ENCODE data around the gene NUBP2.

The NUBP2 gene, protein sequence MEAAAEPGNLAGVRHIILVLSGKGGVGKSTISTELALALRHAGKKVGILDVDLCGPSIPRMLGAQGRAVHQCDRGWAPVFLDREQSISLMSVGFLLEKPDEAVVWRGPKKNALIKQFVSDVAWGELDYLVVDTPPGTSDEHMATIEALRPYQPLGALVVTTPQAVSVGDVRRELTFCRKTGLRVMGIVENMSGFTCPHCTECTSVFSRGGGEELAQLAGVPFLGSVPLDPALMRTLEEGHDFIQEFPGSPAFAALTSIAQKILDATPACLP

DNA sequence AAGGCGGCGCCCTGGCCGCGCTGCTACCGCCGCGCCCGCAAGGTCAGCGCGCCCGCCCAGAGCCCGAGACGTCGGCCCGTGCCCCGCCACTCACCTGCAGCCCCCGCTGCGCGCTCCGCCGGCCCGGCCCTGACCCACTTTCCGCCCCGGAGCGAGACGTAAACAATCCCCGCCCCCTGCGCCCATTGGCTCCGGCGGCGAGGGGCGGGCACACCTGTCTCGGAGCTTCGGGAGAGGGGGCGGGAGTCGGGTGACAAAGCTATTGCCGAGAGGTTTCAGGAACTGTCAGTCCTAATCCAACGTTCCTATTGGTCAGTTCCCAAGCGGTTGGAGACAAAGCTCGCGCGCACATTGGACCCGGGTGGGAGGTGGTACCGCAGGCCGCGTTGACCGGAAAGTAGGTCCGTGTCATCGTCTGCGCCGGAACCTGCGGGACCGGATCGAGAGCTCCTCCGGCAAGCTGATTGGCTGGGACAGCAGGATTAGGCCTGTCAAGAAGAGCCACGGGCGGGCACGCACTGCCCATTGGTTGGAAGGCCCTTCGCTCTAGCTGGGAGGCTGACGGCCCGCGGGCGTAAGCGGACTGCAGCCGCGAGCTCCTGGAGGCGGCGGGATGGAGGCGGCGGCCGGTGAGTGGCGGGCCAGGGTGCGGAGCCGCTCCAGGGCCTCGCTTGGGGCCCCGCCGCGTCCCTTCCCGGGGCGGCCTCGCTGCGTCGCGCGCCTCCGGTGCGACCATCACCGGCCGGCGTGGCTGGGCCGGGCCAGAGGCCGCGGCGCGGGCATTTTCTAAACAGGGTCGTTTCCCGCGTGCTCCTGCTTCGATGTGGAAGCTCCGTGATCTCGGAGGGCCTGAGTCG lies at the start of gene NUBP2, which contains the start of gene SPSB3:
Gene NUBP2 (plus strand): TSS at position 553 of the 857 bp plus-strand sequence. CDS start 61 bp downstream, at position 614.
Gene SPSB3 (minus strand): TSS at position 164 of the 857 bp plus-strand sequence. CDS start 1,088 bp downstream, outside the sequence.
- peak; percentile 100 for DNase-seq

- DNase-seq: no peak
Observed at GRCh38 chr16:1734123-1734522, 48.6 kb upstream of the NUBP2 start.

DNA sequence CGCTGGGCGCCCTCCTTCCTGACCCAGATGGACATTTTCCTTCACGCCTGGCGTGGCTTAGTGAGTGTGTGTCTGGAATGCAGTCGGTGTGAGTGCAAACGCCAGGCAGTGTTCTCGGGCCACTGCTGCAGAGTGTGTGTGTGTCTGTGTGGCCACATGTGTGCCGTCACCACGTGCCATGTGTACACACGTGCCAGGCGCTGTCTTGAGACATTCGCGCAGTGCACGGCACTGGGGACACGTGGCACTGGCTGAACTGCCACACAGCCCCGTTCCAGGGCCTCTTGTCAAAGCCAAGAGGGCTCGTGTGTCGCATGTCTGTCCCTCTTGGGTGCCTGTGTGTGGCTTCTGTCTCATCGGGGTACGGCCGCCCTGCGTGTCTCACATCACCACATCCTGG lies 47.9 kb upstream of the NUBP2 start:
- no peak for DNase-seq

DNA sequence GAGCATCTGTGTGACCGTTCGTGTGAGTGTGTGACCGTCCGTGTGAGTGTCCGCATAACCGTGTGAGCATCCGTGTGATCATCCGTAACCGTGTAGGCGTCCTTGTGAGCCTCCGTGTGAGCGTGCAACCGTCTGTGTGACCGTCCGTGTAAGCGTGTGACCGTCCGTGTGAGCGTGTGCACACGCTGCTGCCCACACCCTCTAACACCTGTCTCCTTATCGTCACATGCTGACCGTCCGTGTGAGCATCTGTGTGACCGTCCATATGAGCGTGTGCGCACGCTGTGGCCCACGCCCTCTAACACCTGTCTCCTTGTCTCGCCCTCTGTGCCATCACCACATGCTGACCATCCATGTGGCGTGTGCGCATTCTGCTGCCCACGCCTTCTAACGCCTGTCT lies 42.5 kb upstream of the NUBP2 start:
- DNase-seq: no peak

DNA sequence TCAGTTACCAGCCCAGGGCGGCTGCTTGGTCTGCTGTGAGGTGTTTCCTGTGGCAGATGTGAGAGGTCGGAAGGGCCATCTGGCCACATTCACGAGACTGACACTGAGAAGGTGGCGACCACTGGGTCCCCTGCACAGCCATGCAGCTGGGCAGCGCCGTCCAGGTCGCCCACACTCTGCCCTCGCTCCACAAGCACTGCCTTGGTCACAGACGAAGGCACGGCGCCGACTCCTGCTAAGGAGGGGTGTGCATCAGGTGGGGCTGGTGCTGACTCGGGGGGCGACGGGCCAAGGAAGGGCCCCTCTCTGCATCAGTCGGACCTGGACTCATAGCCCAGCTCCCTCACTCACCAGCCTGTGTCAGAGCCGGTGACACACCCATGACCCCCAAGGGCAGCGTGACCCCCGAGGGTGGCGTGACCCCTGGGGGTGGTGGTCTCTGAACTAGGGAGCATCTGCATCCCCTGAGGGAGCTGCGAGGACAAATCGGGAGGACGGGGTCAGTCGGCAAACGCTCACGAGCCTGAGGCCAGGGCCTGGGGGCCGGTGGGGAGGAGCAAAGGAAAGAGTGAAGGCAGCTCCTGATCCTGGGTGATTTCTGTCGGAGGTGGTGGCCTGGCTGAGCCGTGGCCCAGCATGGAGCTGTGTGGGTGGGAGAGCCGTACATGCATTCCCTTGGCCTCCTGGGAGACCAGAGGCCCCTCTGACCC lies 41.8 kb upstream of the NUBP2 start:
- DNase-seq: no peak

- DNase-seq: no peak
Observed at GRCh38 chr16:1741553-1742165, 41.1 kb upstream of the NUBP2 start.

DNA sequence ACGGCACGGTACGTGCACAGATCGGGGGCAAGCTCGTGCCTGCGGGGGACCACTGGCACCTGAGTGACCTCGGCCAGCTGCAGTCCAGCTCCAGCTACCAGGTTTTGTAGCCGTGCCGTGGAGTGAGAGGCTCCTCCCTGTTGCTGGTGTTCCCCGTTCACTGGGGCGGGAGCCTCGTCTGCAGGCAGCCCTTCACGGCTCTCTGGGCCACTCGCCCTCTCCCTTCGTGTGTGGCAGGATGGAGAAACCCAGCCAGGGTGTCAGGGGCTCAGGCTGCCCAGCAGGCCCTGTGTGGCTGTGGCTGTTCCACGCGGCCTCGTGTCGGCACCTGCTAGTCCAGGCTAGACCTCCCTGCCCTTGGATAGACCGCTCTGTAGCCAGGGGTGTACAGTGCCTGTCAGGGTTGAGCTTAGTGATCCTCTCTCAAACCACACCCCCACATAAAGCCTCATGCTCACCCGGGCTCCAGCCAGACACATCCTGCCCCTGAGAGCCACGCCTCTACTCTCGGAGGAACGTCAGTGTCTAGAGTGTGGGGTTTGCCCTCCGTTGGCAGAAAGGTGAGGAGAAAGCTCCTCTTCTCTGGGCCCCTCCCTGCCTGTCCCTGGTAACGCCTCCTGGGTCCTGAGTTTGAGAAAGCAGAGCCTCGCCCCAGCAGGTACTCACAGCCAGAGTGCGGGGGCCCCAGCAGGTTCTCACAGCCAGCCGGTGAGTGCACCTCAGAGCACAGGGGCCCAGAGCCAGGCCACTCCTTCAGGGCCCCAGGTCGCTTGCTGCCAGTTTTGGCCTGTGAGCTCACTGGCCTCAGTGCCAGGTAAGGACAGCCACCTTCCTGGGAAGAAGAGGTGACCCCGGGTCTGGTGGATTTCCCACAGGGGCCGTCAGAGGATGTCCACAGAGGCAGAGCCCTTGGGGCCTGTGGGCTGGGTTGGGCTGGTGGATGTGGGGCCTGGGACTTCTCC lies 39.1 kb upstream of the NUBP2 start:
- no peak for DNase-seq

DNA sequence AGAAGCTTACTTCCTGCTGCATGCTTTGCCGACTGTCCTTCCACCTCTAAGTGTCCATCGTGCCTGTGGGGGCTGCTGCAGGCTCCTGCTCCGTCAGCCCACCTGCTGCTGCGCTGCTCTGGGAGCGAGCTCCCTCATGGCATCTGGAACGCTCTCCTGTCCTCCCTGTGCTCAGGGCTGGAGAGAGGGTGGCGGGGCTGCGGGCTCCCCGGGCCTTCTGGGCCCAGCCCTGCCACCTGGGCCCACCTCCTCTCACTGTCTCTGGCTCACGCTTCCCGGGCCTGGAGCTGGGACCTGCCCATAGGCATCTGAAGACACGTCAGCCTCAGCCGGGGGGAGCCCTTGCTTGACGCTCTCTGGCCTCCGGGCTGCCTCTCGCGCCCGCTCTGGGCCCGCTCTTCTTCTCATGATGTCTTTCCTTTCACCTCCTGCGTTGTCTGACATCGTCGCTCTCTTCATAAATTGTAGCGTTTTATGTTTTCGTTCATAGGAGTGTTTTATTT lies 38.4 kb upstream of the NUBP2 start:
- no peak for DNase-seq

DNA sequence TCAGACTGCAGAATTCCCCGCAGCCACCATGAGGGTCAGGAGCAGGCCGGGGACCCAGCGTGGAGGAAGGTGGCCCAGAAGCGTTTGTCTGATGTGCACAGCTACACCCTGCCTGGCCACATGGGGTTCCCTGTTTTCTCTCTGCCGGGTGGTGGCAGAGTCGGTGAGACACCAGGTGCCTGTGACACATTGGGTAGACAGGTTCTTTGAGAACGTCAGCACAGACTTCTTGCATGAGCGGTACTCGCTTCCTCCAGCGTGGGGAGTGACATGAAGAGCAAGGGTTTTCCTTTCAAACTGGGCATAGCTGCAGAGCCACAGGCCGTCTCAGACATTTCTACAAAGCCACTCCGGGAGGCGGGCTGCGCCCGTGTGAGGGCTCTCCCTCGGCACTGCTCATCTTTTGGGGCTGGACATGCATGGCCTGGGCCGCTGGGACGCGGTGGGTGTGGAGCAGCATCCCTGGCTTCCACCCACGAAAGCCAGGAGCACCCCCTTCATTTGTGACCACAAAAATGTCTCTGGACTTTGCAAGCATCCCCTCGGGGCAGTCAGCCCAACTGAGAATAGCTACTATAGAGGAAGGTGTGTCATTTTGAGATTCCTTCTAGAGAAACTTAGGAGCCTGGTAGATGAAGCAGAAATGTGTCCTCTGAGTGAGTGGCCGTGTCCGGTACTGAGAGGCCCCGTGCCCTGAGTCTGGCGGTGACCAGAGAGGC lies 37.4 kb upstream of the NUBP2 start:
- no peak for DNase-seq

- DNase-seq: no peak
Observed at GRCh38 chr16:1745900-1746692, 36.7 kb upstream of the NUBP2 start.

- no peak for DNase-seq
Observed at GRCh38 chr16:1746693-1747195, 36.0 kb upstream of the NUBP2 start.

DNA sequence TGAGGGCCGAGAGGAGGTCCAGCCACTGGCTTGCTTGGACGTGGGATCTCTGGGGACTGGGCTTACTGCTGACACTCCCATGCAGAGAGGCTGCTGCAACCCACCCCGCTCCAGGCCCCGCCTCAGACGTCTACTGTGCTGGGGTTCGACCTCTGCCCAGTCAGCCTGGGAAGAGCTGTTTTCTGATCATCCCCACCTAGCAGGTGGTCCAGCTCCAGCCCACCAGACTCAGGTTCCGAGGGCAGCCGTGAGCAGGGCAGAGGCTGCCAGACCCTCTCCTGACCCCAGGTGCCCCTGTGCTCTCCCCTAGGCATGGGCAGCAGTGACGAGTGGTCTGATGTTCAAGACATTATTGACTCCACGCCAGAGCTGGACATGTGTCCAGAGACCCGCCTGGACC lies 34.8 kb upstream of the NUBP2 start:
- no peak for DNase-seq

DNA sequence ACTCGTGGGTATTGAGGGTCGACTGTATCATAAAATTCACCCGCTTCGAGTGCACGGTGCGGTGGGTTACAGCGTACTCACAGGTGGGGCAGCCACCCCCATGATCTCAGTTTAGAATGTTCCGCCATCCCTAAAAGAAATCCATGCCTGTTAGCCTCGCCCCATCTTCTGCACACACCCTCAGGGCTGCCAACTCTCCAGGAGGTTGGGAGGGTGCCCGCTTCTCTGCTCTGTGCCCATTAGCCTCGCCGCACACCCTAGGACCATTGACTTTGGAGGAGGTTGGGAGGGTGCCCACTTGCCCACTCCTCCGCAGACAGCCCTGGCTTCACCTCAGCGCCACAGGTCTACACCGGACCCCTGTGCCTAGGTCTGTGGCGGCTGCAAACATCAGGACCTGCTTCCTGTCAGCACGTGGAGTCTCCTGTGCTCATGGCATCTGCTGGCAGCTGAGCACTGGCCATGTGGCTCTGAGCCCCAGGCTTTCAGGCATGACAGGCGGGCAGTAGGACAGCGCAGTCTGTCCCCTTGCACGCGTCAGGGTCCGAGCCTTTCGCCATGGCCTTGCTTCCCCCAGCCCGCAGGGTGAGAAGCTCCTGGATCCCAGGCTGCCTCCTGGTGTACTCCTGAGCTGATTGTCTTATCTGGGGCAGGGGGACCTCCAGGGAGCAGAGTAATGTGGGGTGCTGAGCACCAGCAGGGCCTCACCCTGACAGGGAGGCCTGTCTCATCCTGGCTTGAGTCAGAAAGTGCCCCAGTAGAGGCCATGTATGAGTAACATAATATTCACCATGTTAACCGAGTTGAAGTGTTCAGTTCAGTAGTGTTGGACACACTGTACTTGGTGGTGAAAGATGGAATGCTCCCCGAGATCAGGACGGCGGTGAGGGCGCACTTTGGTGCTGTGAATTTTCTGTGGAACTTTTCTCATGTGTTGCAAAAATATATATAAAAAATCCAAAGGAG lies 33.3 kb upstream of the NUBP2 start:
- DNase-seq: no peak

- no peak for DNase-seq
Observed at GRCh38 chr16:1751946-1752345, 30.8 kb upstream of the NUBP2 start.

DNA sequence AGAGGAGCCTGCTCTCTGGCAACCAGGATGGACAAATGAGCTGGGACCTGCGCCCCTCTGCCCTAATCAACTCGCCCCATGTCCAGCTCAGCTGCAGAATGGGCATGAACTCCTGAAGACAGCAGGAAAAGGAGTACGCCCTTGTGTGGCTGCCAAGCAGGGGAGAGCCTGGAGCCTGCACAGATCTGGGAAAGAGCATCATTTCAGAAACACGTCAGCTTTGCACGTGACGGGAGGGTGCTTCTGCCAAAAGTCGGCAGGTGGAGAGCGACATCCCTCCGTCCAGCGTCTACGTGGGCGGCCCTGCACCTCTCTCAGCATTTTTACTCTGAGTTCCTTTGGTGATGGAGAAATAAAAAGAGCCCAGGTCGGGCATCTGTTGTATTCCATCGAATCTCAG lies 29.9 kb upstream of the NUBP2 start:
- no peak for DNase-seq

- DNase-seq: no peak
Observed at GRCh38 chr16:1754204-1754603, 28.6 kb upstream of the NUBP2 start.

GRCh38 chr16:1757714-1758461 lies 24.9 kb upstream of the NUBP2 start:
- DNase-seq: no peak

GRCh38 chr16:1758923-1759322 lies 23.8 kb upstream of the NUBP2 start:
- no peak for DNase-seq

Measured in NCI-H2081 (cell line).